ENCODE results near the gene ANP32E.
"Not testable (repeated sequence)": the region's sequence is repeated elsewhere in the genome, so short reads cannot be mapped to it uniquely, and the experiment has no call there.

The ANP32E gene

DNA sequence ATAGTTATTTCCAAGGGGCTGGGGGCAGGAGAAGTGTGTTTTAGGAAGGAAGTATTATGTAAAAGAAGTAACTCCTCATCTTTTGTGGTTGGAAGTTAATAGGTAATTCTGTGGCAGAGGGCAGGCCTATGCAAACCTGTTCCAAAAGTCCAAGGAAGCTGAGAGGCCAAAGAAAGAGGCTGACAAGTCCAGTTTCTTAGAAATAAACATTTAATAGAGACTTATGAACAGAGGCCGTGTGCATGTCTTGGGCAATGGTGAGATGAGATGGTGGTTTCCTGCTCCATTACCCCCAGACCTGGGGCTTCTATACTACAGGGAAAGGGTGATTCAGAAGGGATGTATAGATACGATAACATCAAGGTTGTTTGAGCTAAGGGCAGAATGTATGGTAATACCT, 14.0 kb upstream of the ANP32E start:
- DNase-seq = no peak
- Histone ChIP-seq H3K27ac (no peak overlapping the region), H3K27me3 (replicated peaks) (no peaks in the 10 kb centered on the region), H3K4me3 (ENCODE audit: low read depth, low read length) (no peak overlapping the region), H3K36me3 (replicated peaks) (no peaks in the 10 kb centered on the region)
- in situ Hi-C loops (cut with HindIII; ENCODE audit: low pct_ligation_motif_present, low sequenced_read_pairs) = no loop called here
- TF ChIP-seq, protein P1, sequence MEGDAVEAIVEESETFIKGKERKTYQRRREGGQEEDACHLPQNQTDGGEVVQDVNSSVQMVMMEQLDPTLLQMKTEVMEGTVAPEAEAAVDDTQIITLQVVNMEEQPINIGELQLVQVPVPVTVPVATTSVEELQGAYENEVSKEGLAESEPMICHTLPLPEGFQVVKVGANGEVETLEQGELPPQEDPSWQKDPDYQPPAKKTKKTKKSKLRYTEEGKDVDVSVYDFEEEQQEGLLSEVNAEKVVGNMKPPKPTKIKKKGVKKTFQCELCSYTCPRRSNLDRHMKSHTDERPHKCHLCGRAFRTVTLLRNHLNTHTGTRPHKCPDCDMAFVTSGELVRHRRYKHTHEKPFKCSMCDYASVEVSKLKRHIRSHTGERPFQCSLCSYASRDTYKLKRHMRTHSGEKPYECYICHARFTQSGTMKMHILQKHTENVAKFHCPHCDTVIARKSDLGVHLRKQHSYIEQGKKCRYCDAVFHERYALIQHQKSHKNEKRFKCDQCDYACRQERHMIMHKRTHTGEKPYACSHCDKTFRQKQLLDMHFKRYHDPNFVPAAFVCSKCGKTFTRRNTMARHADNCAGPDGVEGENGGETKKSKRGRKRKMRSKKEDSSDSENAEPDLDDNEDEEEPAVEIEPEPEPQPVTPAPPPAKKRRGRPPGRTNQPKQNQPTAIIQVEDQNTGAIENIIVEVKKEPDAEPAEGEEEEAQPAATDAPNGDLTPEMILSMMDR (IDR thresholded peaks at IDR 0.05; ENCODE audit: low read depth, low read length, missing control alignments) = no peak

DNA sequence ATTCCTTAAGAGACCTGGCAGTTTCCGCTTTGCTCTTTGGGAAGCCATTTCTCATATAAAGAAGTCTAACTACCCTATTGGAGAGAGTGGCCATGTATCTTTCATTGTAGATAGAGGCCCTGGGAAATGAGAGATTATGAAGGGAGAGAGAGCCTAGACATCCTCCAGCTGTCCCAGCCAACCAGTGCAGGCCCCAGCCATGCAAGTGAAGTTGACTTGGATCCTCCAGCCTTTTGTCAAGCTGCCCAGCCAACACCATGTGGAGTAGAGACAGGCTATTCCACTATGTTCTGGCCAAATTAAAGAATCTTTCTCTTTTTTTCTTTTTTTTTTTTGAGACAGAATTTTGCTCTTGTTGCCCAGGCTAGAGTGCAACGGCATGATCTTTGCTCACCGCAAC, 7.1 kb upstream of the ANP32E start:
- in situ Hi-C loops (cut with HindIII; ENCODE audit: low pct_ligation_motif_present, low sequenced_read_pairs) = no loop called here
- DNase-seq = no peak
- no peaks in the 10 kb centered on the region for H3K36me3 ChIP-seq (replicated peaks)
- H3K27me3 ChIP-seq (replicated peaks) = no peaks in the 10 kb centered on the region
- TF ChIP-seq, protein P1 (IDR thresholded peaks at IDR 0.05; ENCODE audit: low read depth, low read length, missing control alignments) = no peak
- H3K27ac ChIP-seq = no peak overlapping the region
- H3K4me3 ChIP-seq (ENCODE audit: low read depth, low read length) = no peak overlapping the region

DNA sequence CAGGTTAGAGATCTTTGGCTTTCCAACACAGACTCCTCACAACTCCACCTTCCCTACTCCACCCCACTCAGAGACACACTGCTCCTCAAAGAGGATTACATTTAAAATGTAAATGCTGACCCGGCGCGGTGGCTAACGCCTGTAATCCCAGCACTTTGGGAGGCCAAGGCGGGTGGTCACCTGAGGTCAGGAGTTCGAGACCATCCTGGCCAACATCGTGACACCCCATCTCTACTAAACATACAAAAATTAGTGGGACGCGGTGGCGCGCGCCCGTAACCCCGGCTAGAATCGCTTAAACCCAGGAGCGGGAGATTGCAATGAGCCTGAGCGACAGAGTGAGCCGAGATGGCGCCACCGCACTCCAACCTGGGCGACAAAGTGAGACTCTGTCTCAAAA, 1.8 kb upstream of the ANP32E start:
- TF ChIP-seq, protein P1 (IDR thresholded peaks at IDR 0.05; ENCODE audit: low read depth, low read length, missing control alignments) = no peak
- Histone ChIP-seq H3K27ac (no peak overlapping the region), H3K27me3 (replicated peaks) (no peaks in the 10 kb centered on the region), H3K4me3 (ENCODE audit: low read depth, low read length) (no peak overlapping the region), H3K36me3 (replicated peaks) (no peaks in the 10 kb centered on the region)
- in situ Hi-C loops (cut with HindIII; ENCODE audit: low pct_ligation_motif_present, low sequenced_read_pairs) = no loop called here
- no peak for DNase-seq

DNA sequence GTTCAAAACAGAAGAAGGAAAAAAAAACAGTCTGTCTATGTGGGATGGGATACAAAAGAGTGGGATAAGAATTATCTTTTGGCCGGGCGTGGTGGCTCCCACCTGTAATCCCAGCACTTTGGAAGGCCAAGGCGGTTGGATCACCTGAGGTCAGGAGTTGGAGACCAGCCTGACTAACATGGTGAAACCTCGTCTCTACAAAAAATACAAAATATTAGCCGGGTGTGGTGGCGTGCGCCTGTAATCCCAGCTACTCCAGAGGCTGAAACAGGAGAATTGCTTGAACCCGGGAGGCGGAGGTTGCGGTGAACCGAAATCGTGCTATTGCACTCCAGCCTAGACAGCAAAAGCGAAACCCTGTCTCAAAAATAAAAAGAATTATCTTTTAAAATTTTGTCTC, 1.3 kb upstream of the ANP32E start:
- H3K36me3 ChIP-seq (replicated peaks); H3K4me3 ChIP-seq (ENCODE audit: low read depth, low read length); DNase-seq; H3K27ac ChIP-seq; H3K27me3 ChIP-seq (replicated peaks); in situ Hi-C loops (cut with HindIII; ENCODE audit: low pct_ligation_motif_present, low sequenced_read_pairs): not testable (repeated sequence)

DNA sequence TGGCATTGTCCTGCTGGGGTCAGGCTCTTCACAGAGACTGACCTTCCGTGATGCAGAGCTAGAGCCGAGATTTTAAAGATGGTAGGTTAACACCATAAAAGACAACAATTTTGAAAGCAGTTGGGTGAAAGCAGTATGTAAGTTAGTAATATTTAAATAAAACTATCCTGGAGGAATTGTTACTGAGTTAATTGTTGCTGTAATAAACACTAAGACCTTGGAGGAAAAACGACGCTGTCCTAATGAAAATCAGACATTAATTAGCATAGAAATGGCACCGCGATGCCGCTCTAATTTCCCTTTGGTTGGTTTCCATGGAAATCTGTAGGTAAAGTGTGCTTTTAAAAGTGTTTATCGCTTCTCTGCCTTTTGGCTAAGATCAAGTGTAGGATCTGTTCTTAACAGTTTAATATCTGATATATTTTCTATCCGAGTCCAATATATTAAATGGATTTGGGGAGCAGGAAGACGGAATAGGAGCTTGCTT, 745 bp upstream of the ANP32E start:
- in situ Hi-C loops (cut with HindIII; ENCODE audit: low pct_ligation_motif_present, low sequenced_read_pairs) = no loop called here

DNA sequence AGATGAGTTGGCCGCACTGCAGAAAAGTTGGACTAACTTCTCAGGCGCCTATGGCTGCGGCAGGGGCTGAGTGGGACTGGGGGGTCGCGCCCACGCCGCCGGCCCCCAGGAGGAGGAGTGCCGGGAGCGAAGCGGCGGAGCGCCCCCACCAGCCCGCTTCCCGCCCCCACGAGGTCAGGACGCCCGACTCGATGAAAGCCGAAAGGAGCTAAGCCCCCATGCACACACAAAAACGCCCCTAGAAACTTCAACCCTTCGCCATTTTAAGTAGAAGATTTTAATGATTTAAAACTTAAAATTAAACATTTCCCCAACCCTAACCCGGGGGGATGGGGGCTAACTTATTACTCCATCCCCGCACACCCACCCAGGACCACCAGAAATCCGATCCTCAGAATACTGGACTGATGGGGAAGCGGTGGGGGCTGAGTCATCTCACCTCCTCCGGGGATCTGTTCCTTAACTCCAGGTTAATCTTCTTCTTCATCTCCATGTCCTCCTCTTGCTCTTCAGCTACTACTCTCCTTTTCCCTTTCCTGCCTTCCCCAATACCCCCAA, 539 bp downstream of the ANP32E start:
- Histone ChIP-seq H3K4me3 (ENCODE audit: low read depth, low read length) (peak overlapping the region; percentile 67), H3K36me3 (replicated peaks) (no peaks in the 10 kb centered on the region), H3K27me3 (replicated peaks) (no peaks in the 10 kb centered on the region), H3K27ac (peak overlapping the region; percentile 57)
- TF ChIP-seq, protein P1 (IDR thresholded peaks at IDR 0.05; ENCODE audit: low read depth, low read length, missing control alignments) = no peak
- in situ Hi-C loops (cut with HindIII; ENCODE audit: low pct_ligation_motif_present, low sequenced_read_pairs) = no loop called here
- DNase-seq = no peak

More for the DNA sequence above, 745 bp upstream of the ANP32E start:
- Histone ChIP-seq H3K36me3 (replicated peaks) (no peaks in the 10 kb centered on the region), H3K4me3 (ENCODE audit: low read depth, low read length) (peak overlapping the region; percentile 67), H3K27ac (peak overlapping the region; percentile 28), H3K27me3 (replicated peaks) (no peaks in the 10 kb centered on the region)
- TF ChIP-seq, protein P1 (IDR thresholded peaks at IDR 0.05; ENCODE audit: low read depth, low read length, missing control alignments) = no peak
- DNase-seq = no peak
